Measurements from ENCODE around the gene HM13.
"Not testable (repeated sequence)": the region's sequence is repeated elsewhere in the genome, so short reads cannot be mapped to it uniquely, and the experiment has no call there.

HM13 gene

DNA sequence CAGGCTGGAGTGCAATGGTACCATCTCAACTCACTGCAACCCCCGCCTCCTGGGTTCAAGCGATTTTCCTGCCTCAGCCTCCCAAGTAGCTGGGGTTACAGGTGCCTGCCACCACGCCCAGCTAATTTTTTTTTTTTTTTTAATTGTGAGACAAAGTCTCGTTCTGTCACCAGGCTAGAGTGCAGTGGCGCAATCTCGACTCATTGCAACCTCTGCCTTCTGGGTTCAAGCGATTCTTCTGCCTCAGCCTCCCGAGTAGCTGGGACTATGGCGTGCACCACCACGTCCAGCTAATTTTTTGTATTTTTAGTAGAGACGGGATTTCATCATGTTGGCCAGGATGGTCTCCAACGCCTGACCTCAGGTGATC is 98.0 kb downstream of the HM13 start:
- not testable (repeated sequence) for DNase-seq

DNA sequence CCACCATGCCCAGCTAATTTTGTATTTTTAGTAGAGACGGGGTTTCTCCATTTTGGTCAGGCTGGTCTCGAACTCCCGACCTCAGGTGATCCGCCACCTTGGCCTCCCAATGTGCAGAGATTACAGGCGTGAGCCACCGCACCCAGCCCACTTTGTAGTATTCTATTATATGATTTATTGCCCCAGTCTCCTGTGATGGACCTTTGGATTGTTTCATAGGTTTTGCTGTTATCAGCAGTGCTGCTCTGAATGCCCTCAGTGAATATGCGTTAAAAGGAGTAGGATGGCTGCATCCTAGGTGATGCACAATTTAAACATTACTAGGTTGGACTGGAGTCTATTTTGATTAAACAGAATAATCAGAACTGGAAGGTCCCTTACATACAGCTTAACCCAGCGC is 101.2 kb downstream of the HM13 start:
- DNase-seq = no peak

DNA sequence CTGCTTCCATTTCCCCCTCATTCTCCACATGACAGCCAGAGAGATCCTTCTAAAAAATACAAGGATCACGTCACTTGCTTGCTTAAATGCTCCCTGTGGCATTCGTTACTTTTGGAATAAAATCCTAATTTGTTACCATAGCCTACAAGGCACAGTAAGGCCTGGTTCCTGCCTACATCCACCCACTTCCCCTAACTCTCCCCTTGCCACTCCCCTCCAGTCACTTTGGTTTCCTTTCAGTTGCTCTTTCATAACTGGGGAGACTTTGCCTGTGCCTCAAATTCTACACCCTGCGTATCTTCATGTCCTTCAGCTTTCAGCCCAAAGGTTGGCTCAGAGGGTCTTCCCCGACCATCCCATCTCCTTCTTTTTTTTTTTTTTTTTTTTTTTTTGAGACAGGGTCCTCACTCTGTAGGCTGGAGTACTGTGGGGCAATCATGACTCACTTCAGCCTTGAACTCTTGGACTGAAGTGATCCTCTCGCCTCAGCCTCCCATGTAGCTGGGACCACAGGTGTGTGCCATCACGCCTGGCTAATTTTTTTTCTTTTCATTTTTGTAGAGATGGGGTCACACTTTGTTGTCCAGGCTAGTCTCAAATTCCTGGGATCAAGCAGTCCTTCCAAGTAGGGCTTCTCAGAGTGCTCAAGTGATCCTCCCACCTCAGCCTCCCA is 103.3 kb downstream of the HM13 start:
- DNase-seq = peak; percentile 83 to 86 (median 85)

All from suppressor macrophage treated with lipopolysaccharide for 1 hour (primary cell).